Gastroesophageal sphincter (tissue), 4 donors: ENCODE results near the gene LECT2. TPM values are rescaled to one million over a fixed set of nuclear protein-coding genes. Genes with fewer than 3 reads are reported as not detected.
A peak's percentile ranks its signal among the peaks of the same experiment; 100 is the strongest.

Source experiments
- ATAC-seq: fragments of 150-250 bp; one replicate; pipeline ENCODE4 v1.9.1; 2016; ENCODE audit warnings: mild to moderate bottlenecking, moderate library complexity
- H3K27ac ChIP-seq, 4 donors: fragments of 200-600 bp; sonication (generic) in 3 of 4; 1 replicate in 3 of 4; 2 replicates in 1 of 4; pipeline ENCODE4 v1.5.1; 2016 to 2019
- H3K27me3 ChIP-seq: fragments of 200-600 bp; sonication (generic); one replicate; pipeline ENCODE4 v1.5.1; 2019
- H3K36me3 ChIP-seq, 2 donors: fragments of 200-600 bp; sonication (generic); one replicate each; pipeline ENCODE4 v1.5.1; 2019; ENCODE audit warnings: control low read depth in 1 of 2
- H3K4me1 ChIP-seq, 3 donors: fragments of 200-600 bp; sonication (generic); 1 replicate in 2 of 3; 2 replicates in 1 of 3; pipeline ENCODE4 v1.5.1; 2016 to 2019; ENCODE audit warnings: control low read depth in 2 of 3
- H3K4me3 ChIP-seq, 2 donors: fragments of 200-600 bp; sonication (generic); one replicate each; pipeline ENCODE4 v1.5.1; 2019; ENCODE audit warnings: mild to moderate bottlenecking in 1 of 2, moderate library complexity in 1 of 2
- H3K9me3 ChIP-seq, 3 donors: fragments of 200-600 bp; sonication (generic); one replicate each; pipeline ENCODE4 v1.5.1; 2017 to 2019; ENCODE audit warnings: control low read depth in 2 of 3
- CTCF ChIP-seq, 4 experiments: fragments of 200-600 bp in 2 of 4; fragments of 450-650 bp in 2 of 4; sonication (generic) in 1 of 4; IDR thresholded peaks; one replicate each; pipeline ENCODE4 v1.5.1; 2017 to 2019; ENCODE audit warnings: antibody characterized with exemption in 4 of 4, mild to moderate bottlenecking in 2 of 4, moderate library complexity in 2 of 4
- EP300 ChIP-seq: sonication (generic); formaldehyde crosslinking; IDR thresholded peaks from one replicate; pipeline ENCODE4 v1.6.1; 2017; ENCODE audit warnings: antibody characterized with exemption, mild to moderate bottlenecking
- POLR2A ChIP-seq, 2 donors: fragments of 450-650 bp; IDR thresholded peaks; one replicate each; pipeline ENCODE4 v1.6.1; 2017; ENCODE audit warnings: antibody characterized with exemption in 2 of 2, mild to moderate bottlenecking in 2 of 2, moderate library complexity in 1 of 2
- POLR2AphosphoS5 ChIP-seq: sonication (generic); formaldehyde crosslinking; IDR thresholded peaks from one replicate; pipeline ENCODE4 v1.6.1; 2017; ENCODE audit warnings: antibody characterized with exemption
- WGBS, 2 donors: methylation state at CpG; one replicate each; pipeline ENCODE4 v1.1.5; 2018; ENCODE audit warnings: low coverage in 1 of 2; 5-methylcytosine and 5-hydroxymethylcytosine counted together
- total RNA-seq, 4 donors: library from RNA; depleted of rRNA; stranded (reverse); fragments of >200 nt; gene quantifications; one replicate each; pipeline ENCODE4 v1.1.0, GENCODE V29; 2016

LECT2 gene
- total RNA-seq, 4 donors from 2014 or later, result not detected

- TF ChIP-seq POLR2AphosphoS5, result no peak
- TF ChIP-seq EP300, result no peak
- no peak for TF ChIP-seq POLR2A (IDR thresholded peaks at IDR 0.05)
- no peak for TF ChIP-seq CTCF (IDR thresholded peaks at IDR 0.05)
- ATAC-seq, result no peak
- H3K27me3 ChIP-seq, result no peaks in the 10 kb centered on the region
- 78 to 88% methylated on average over 1 of the region's 1 CpG for WGBS, 2 donors
- H3K4me3 ChIP-seq, result no peak overlapping the region
- H3K9me3 ChIP-seq, result no peaks in the 10 kb centered on the region
- H3K36me3 ChIP-seq, result no peaks in the 10 kb centered on the region
- H3K27ac ChIP-seq, result no peak overlapping the region
- H3K4me1 ChIP-seq, result peaks cover 0 to 12% (median 3%) of the 10 kb centered on the region in 3 donors
Observed at GRCh38 chr5:135980620-135981019, 25.8 kb upstream of the LECT2 start.

DNA sequence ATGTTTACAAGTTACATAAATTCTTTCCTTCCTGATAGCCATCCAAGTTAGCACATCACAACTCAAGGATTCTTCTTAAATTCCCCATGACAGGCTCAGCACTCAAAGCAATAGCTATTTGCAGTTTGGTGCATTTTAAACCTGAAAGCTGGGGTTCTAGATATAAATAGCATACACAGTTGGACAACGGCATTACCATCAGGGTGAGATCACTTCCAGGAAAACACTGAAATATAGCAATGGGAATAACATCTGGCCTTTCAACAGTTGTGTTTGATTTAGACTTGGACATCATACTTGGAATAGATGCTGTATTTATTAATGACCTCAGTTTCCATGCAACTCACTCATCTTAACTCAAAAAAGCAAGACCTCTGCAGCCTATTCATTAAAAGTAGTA lies 24.7 kb upstream of the LECT2 start:
- no peak overlapping the region for H3K4me3 ChIP-seq
- whole genome bisulfite sequencing, 2 donors, result 0 to 6% methylated on average over 1 of the region's 1 CpG
- ATAC-seq, result peak; percentile 51
- no peaks in the 10 kb centered on the region for H3K27me3 ChIP-seq
- no peaks in the 10 kb centered on the region for H3K36me3 ChIP-seq
- H3K4me1 ChIP-seq, result peaks cover 0 to 12% (median 3%) of the 10 kb centered on the region in 3 donors
- TF ChIP-seq POLR2AphosphoS5, result peak; percentile 62
- TF ChIP-seq POLR2A (IDR thresholded peaks at IDR 0.05), result no peak
- H3K9me3 ChIP-seq, result no peaks in the 10 kb centered on the region
- H3K27ac ChIP-seq, result no peak overlapping the region

- H3K4me1 ChIP-seq, result peaks cover 0 to 12% (median 3%) of the 10 kb centered on the region in 3 donors
- H3K9me3 ChIP-seq, result no peaks in the 10 kb centered on the region
- H3K27ac ChIP-seq, result no peak overlapping the region
- no peak for ATAC-seq
- H3K36me3 ChIP-seq, result no peaks in the 10 kb centered on the region
- no peaks in the 10 kb centered on the region for H3K27me3 ChIP-seq
- TF ChIP-seq EP300 (no peak), POLR2A (IDR thresholded peaks at IDR 0.05) (no peak), CTCF (IDR thresholded peaks at IDR 0.05) (no peak), POLR2AphosphoS5 (no peak)
- no peak overlapping the region for H3K4me3 ChIP-seq
- WGBS, 2 donors, result 82 to 100% methylated on average over 1 of the region's 2 CpGs
Observed at GRCh38 chr5:135978993-135979392, 24.2 kb upstream of the LECT2 start.

GRCh38 chr5:135978212-135978631 lies 23.4 kb upstream of the LECT2 start:
- 96 to 97% methylated on average over 3 to 4 of the region's 4 CpGs for WGBS, 2 donors
- no peak for ATAC-seq
- no peak for TF ChIP-seq POLR2AphosphoS5
- no peak for TF ChIP-seq EP300
- TF ChIP-seq CTCF (IDR thresholded peaks at IDR 0.05), result no peak
- no peak for TF ChIP-seq POLR2A (IDR thresholded peaks at IDR 0.05)
- Histone ChIP-seq H3K27ac (peak overlapping the region in 1 of 4 donors; percentile 13), H3K4me1 (peaks cover 0 to 12% (median 3%) of the 10 kb centered on the region in 3 donors), H3K36me3 (no peaks in the 10 kb centered on the region), H3K27me3 (no peaks in the 10 kb centered on the region), H3K4me3 (no peak overlapping the region), H3K9me3 (no peaks in the 10 kb centered on the region)

DNA sequence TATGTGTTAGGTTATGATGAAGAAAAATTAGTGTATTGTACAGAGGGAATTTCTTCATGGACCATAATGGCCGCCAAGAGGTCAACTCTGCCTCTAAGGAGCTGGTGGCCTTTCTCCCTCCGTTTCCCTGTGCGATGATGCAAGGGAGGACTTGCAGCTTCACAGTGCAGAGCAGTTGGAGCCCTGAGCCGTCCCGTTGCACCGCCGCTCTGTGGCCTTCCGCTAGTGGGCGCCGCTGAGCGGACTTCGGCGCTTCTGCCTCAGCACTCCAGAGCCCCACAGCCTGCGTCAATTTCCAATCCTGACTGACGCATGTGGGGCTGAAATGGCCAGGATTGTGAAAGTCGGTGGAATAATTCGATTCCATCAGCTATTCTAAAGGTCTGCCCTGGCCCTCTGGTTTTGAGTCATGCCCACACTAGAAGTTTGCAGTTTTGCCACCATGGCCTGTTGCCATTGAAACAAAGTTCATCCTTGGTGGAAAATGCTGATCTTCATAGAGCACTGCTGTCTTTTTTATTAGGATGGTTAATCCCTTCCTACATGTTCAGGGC lies 22.7 kb upstream of the LECT2 start:
- peaks cover 0 to 12% (median 3%) of the 10 kb centered on the region in 3 donors for H3K4me1 ChIP-seq
- WGBS, 2 donors, result 53 to 81% methylated on average over 3 to 6 of the region's 17 CpGs

More for the DNA sequence above, 22.7 kb upstream of the LECT2 start:
- H3K27me3 ChIP-seq, result no peaks in the 10 kb centered on the region
- peak overlapping the region in 1 of 4 donors; percentile 13 for H3K27ac ChIP-seq
- H3K4me3 ChIP-seq, result no peak overlapping the region
- TF ChIP-seq POLR2AphosphoS5 (no peak), CTCF (IDR thresholded peaks at IDR 0.05) (peak in 3 of 4 experiments; percentile 8 to 49 (median 39))
- ATAC-seq, result peak; percentile 59
- no peaks in the 10 kb centered on the region for H3K9me3 ChIP-seq
- no peaks in the 10 kb centered on the region for H3K36me3 ChIP-seq
